ENCODE data around the gene CST9. TPM values are rescaled to one million over a fixed set of nuclear protein-coding genes. Genes with fewer than 3 reads are reported as not detected.

CST9 gene
- total RNA-seq, 1 experiment from 2014 or later: not detected

GRCh38 chr20:23632711-23633573 lies 27.2 kb upstream of the CST9 start:
- Histone ChIP-seq H3K27me3 (ENCODE audit: insufficient read depth, low read length) (no peaks in the 10 kb centered on the region), H3K9me3 (ENCODE audit: control insufficient read depth in 1 of 2, insufficient read depth in 1 of 2, low read depth in 1 of 2, low read length in 2 of 2) (no peaks in the 10 kb centered on the region), H3K9ac (ENCODE audit: low read length) (no peak overlapping the region), H3K4me3 (replicated peaks in 1 of 2; ENCODE audit: low read depth in 1 of 2, low read length in 2 of 2) (no peak overlapping the region), H3K9me2 (ENCODE audit: insufficient read depth) (no peaks in the 10 kb centered on the region), H2AFZ (ENCODE audit: low read depth, low read length, poor library complexity, severe bottlenecking) (no peak overlapping the region), H3K4me1 (ENCODE audit: control insufficient read depth in 1 of 2, insufficient read depth in 2 of 2, low read length in 2 of 2) (peaks cover 29 to 44% of the 10 kb centered on the region in 2 experiments), H3K36me3 (ENCODE audit: control insufficient read depth in 1 of 2, insufficient read depth in 2 of 2, low read length in 2 of 2) (peaks cover 5% of the 10 kb centered on the region in 2 experiments; a peak in 2 of 4 replicates), H3K4me2 (ENCODE audit: low read length) (no peak overlapping the region), H3K79me2 (ENCODE audit: insufficient read depth, low read length) (peaks cover 21% of the 10 kb centered on the region), H4K20me1 (ENCODE audit: insufficient read depth) (no peaks in the 10 kb centered on the region), H3K27ac (ENCODE audit: low read depth, low read length) (no peak overlapping the region)
- TF ChIP-seq CEBPB (IDR thresholded peaks at IDR 0.05; ENCODE audit: low read depth): no peak
- TF ChIP-seq, protein P1, sequence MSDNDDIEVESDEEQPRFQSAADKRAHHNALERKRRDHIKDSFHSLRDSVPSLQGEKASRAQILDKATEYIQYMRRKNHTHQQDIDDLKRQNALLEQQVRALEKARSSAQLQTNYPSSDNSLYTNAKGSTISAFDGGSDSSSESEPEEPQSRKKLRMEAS (IDR thresholded peaks at IDR 0.05): no peak
- no peak for TF ChIP-seq SIN3A (IDR thresholded peaks at IDR 0.05; ENCODE audit: low read depth)
- TF ChIP-seq, protein P2, sequence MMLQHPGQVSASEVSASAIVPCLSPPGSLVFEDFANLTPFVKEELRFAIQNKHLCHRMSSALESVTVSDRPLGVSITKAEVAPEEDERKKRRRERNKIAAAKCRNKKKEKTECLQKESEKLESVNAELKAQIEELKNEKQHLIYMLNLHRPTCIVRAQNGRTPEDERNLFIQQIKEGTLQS (IDR thresholded peaks at IDR 0.05): no peak
- no peak for TF ChIP-seq CBX3 (IDR thresholded peaks at IDR 0.05; ENCODE audit: low read depth)
- no peak for TF ChIP-seq POLR2AphosphoS5 (IDR thresholded peaks at IDR 0.05; ENCODE audit: low read depth, low read length)
- TF ChIP-seq, protein P3, sequence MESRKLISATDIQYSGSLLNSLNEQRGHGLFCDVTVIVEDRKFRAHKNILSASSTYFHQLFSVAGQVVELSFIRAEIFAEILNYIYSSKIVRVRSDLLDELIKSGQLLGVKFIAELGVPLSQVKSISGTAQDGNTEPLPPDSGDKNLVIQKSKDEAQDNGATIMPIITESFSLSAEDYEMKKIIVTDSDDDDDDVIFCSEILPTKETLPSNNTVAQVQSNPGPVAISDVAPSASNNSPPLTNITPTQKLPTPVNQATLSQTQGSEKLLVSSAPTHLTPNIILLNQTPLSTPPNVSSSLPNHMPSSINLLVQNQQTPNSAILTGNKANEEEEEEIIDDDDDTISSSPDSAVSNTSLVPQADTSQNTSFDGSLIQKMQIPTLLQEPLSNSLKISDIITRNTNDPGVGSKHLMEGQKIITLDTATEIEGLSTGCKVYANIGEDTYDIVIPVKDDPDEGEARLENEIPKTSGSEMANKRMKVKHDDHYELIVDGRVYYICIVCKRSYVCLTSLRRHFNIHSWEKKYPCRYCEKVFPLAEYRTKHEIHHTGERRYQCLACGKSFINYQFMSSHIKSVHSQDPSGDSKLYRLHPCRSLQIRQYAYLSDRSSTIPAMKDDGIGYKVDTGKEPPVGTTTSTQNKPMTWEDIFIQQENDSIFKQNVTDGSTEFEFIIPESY (IDR thresholded peaks at IDR 0.05; ENCODE audit: extremely low read depth, insufficient replicate concordance, low read length): no peak
- TF ChIP-seq SP1 (IDR thresholded peaks at IDR 0.05; ENCODE audit: low read depth): no peak
- intact Hi-C loops (cut with micrococcal nuclease): loop anchor here (10.0 kb wide), 1 partner anchor 1562 kb away; the partner anchor contains the start of gene ENTPD6
- RAD21 ChIA-PET (ENCODE audit: low non-redundant PET in 1 of 2, low total read pairs in 2 of 2, uncharacterized antibody in 2 of 2, unreplicated experiment in 2 of 2): no interaction called here
- POLR2A ChIA-PET: no interaction called here
- DNase-seq (ENCODE audit: low read depth, low spot score): no peak
- ATAC-seq: no peak
- no TSS peak for BruUV-seq (replicated peaks)
- CTCF ChIA-PET: no interaction called here

Data from HCT116 (cell line).